ENCODE data around the gene AIG1. TPM values are rescaled to one million over a fixed set of nuclear protein-coding genes. Genes with fewer than 3 reads are reported as not detected.

AIG1 gene
- total and polyA plus RNA-seq, 2 of the 4 experiments (the other 2 are of a cell fraction), result 21.3 to 27.1 TPM

- Histone ChIP-seq H3K9me3 (ENCODE audit: control insufficient read depth, insufficient read depth, low read length) (0 out of 2 replicates have a peak, but pooled peaks cover 2% of the 10 kb centered on the region), H3K56ac (ENCODE audit: extremely low read depth, insufficient read depth, low read length) (no peak overlapping the region), H4K20me1 (ENCODE audit: insufficient read depth, low read length) (no peaks in the 10 kb centered on the region), H2BK5ac (ENCODE audit: low read depth, low read length, poor library complexity, severe bottlenecking) (no peak overlapping the region), H2BK120ac (ENCODE audit: low read depth, low read length) (no peak overlapping the region), H3K27me3 (ENCODE audit: control insufficient read depth, insufficient read depth, low read length) (no peaks in the 10 kb centered on the region), H3K9ac (ENCODE audit: low read depth, low read length) (no peak overlapping the region), H2AFZ (replicated peaks; ENCODE audit: low read length, poor library complexity) (no peak overlapping the region), H2BK20ac (ENCODE audit: low read depth, low read length) (no peak overlapping the region), H3K23ac (ENCODE audit: low read depth, low read length) (no peak overlapping the region), H3K14ac (replicated peaks; ENCODE audit: low read depth, low read length) (no peak overlapping the region), H2AK5ac (ENCODE audit: low read depth, low read length) (no peak overlapping the region), H2AK9ac (replicated peaks; ENCODE audit: low read depth, low read length, poor library complexity) (no peak overlapping the region), H3K4ac (ENCODE audit: low read depth, low read length) (no peak overlapping the region), H4K91ac (ENCODE audit: insufficient read depth, low read depth, low read length) (no peak overlapping the region), H2BK15ac (ENCODE audit: low read depth, low read length) (no peak overlapping the region), H3K9me1 (ENCODE audit: insufficient read depth, low read length) (no peaks in the 10 kb centered on the region), H3K79me1 (ENCODE audit: low read depth in 1 of 2, low read length in 2 of 2) (no peaks in the 10 kb centered on the region), H3K27ac (ENCODE audit: insufficient read depth, low read length) (no peak overlapping the region), H3K18ac (ENCODE audit: low read depth, low read length) (no peak overlapping the region), H3K4me2 (ENCODE audit: low read depth, low read length) (no peak overlapping the region), H3K4me1 (ENCODE audit: control insufficient read depth, insufficient read depth, low read length) (no peaks in the 10 kb centered on the region), H4K8ac (ENCODE audit: low read depth in 2 of 2, low read length in 2 of 2) (no peak overlapping the region), H3K36me3 (ENCODE audit: control insufficient read depth, insufficient read depth, low read length) (no peaks in the 10 kb centered on the region), H3K4me3 (ENCODE audit: insufficient read depth, low read depth, low read length) (no peak overlapping the region), H4K5ac (ENCODE audit: low read depth, low read length) (no peak overlapping the region)
- no peak for ATAC-seq (ENCODE audit: low read depth)
- in situ Hi-C loops (cut with MboI; ENCODE audit: low sequenced_read_pairs), result no loop called here
- no peak for DNase-seq
- TF ChIP-seq MXI1 (IDR thresholded peaks at IDR 0.05; ENCODE audit: borderline replicate concordance, low read depth, low read length), result no peak
- TF ChIP-seq USF2 (IDR thresholded peaks at IDR 0.05; ENCODE audit: low read depth, low read length), result no peak
- no peak for TF ChIP-seq FOS (IDR thresholded peaks at IDR 0.05; ENCODE audit: low read depth, low read length)
- TF ChIP-seq MAZ (IDR thresholded peaks at IDR 0.05; ENCODE audit: borderline replicate concordance, low read depth, low read length), result no peak
- no peak for TF ChIP-seq BHLHE40 (IDR thresholded peaks at IDR 0.05; ENCODE audit: low read depth, low read length)
- TF ChIP-seq ELK1 (IDR thresholded peaks at IDR 0.05; ENCODE audit: borderline replicate concordance, low read depth, low read length), result no peak
- TF ChIP-seq SMC3 (IDR thresholded peaks at IDR 0.05; ENCODE audit: low read depth, low read length), result no peak
- no peak for TF ChIP-seq RAD21 (IDR thresholded peaks at IDR 0.05; ENCODE audit: low read length)
- TF ChIP-seq MAFK (IDR thresholded peaks at IDR 0.05; ENCODE audit: low read depth, low read length), result no peak
- no peak for TF ChIP-seq CEBPB (IDR thresholded peaks at IDR 0.05; ENCODE audit: low read depth, low read length)
- no peak for TF ChIP-seq CHD1 (IDR thresholded peaks at IDR 0.05; ENCODE audit: low read depth, low read length)
- no peak for TF ChIP-seq RFX5 (IDR thresholded peaks at IDR 0.05; ENCODE audit: low read depth, low read length)
- no peak for TF ChIP-seq RCOR1 (IDR thresholded peaks at IDR 0.05; ENCODE audit: insufficient replicate concordance, low read length)
- no peak for TF ChIP-seq POLR2A (IDR thresholded peaks at IDR 0.05; ENCODE audit: low read depth, low read length)
- TF ChIP-seq NFE2L2 (IDR thresholded peaks at IDR 0.05; ENCODE audit: low read depth, low read length), result no peak
- TF ChIP-seq, protein P1, sequence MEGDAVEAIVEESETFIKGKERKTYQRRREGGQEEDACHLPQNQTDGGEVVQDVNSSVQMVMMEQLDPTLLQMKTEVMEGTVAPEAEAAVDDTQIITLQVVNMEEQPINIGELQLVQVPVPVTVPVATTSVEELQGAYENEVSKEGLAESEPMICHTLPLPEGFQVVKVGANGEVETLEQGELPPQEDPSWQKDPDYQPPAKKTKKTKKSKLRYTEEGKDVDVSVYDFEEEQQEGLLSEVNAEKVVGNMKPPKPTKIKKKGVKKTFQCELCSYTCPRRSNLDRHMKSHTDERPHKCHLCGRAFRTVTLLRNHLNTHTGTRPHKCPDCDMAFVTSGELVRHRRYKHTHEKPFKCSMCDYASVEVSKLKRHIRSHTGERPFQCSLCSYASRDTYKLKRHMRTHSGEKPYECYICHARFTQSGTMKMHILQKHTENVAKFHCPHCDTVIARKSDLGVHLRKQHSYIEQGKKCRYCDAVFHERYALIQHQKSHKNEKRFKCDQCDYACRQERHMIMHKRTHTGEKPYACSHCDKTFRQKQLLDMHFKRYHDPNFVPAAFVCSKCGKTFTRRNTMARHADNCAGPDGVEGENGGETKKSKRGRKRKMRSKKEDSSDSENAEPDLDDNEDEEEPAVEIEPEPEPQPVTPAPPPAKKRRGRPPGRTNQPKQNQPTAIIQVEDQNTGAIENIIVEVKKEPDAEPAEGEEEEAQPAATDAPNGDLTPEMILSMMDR (conservative IDR thresholded peaks at IDR 0.05; ENCODE audit: low read depth, low read length), result no peak
- intact Hi-C loops (cut with micrococcal nuclease), result no loop called here
- dilution Hi-C loops (cut with HindIII; ENCODE audit: low sequenced_read_pairs, unreplicated experiment), result no loop called here
- WGBS, 2 experiments (ENCODE audit: extremely low coverage in 2 of 2, insufficient read length in 1 of 2), result no CpG with 5 or more reads among the region's 5 CpGs
- no TSS peak for BruUV-seq (replicated peaks)
- ChIA-PET CTCF (no interaction called here), POLR2A (ENCODE audit: unreplicated experiment) (no interaction called here)
Measured at GRCh38 chr6:143052282-143052681, 8.4 kb upstream of the AIG1 start.
